ENCODE data around the gene ATG7.

The ATG7 gene

DNA sequence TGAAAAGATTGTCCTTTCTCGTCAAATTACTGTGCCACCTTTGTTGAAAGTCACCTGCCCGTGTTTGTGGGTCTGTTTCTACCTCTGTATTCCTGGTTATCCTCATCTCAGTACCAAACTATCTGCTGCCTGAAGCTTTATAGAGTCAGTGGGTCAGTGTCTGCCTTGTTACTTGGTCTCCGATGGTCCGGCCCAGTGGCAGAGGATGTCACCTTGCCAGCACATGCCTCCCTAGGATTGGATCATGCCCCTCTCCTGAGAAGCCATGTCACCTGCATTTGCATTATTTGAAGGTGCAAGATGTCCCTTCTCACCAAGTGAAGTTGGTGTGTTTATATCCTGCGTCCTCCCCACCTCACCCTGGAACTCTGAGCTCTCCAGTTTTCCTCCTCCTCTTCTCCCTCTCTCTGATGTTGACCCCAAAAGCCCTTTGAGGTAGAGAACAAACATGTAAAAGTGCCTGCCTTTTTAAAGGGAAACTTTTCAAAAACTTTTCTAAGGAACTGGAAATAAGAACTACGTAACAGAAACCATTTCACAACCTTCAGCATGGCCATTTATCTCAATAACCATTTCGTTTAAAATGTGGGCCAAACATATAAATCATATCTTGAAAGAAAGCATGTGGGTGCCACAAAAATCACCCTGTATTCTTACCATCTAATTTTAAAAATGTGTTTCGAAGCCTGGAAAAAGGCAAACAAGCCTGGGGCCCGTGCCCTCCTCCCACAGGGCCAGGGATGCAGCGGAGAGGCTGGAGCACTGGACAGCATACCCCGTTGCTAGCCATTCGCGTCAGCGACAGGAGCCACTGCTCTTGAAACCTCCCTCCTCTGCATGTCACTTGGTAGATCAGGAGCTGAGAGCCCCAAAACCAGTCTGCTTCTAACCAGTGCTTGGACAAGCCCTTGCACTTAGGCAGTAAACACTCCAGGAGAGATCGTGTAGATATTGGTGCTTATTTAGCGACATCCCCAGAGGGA, 269.4 kb downstream of the ATG7 start:
- no peak for DNase-seq

DNA sequence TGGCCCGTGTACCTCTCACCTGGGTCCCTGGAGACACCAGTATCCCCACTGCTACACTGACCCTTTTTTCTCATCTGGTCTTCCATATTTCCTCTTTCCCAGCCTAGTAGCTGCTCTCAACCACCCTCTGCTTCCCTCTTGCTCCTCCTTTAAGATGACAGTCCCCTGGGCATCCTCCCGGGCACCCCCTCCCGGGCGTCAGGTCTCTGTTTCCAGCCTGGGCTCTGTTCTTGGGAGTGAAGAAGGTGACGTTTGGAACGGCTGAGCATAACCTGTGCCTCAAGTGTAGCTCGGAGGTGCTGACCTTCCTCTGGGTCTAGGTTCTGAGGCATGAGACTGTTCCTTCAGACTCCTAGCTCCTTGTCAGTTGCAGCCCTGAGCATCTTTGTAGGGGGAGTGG, 270.4 kb downstream of the ATG7 start:
- DNase-seq = no peak

DNA sequence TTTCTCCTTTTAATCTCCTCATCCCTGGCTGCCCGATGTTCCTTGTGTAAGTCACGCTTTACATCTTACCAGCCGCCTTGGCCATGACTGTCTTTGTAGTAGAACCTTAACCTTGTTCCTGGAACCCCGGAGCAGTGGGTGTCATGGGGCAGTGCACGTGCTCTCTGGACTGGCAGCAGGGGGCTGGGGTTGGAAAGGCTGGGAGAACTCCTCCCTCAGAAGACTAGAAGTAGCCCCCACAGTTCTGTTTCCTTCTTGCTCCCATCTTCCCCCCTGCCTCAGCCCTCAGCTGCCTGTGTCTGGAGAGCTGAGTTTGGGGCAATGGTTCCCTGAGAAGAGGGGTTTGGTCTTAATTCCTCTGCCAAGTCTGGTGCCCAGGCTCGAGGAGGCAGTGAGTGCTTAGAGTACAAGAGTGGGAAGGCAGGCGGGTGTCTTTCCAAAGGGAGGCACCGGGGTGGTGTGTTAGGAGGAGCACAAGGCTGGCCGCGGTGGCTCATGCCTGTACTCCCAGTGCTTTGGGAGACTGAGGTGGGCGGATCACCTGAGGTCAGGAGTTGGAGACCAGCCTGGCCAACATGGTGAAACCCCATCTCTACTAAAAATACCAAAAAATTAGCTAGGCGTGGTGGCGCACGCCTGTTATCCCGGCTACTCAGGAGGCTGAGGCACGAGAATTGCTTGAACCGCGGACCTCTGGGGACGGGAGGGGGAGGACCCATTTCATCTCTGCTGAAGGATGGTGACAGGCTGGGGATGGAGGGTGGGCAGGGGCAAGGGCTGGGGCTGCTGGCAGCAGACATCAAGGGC, 271.1 kb downstream of the ATG7 start:
- no peak for DNase-seq

DNA sequence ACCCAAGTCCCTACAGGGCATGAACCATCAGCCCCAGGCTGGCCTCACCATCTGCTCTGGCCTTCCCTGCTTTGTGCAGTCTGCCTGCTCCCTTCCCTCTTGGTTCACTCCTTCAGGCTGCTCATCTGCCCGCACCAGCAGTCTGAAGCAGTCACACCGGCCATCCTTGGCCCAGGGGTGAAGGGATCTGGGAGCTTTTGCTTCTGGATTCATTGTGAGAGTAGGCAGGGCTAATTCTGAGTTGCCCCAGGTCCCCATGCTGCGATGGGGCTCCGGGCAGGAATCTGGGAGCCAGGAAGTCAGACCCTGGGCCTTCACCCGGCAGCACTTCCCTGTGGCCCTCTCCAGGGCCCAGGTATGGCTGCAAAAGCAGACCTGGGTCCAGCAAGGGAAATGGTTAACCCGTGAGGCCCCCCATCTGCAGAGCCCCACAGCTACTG, 271.8 kb downstream of the ATG7 start:
- DNase-seq = no peak

DNA sequence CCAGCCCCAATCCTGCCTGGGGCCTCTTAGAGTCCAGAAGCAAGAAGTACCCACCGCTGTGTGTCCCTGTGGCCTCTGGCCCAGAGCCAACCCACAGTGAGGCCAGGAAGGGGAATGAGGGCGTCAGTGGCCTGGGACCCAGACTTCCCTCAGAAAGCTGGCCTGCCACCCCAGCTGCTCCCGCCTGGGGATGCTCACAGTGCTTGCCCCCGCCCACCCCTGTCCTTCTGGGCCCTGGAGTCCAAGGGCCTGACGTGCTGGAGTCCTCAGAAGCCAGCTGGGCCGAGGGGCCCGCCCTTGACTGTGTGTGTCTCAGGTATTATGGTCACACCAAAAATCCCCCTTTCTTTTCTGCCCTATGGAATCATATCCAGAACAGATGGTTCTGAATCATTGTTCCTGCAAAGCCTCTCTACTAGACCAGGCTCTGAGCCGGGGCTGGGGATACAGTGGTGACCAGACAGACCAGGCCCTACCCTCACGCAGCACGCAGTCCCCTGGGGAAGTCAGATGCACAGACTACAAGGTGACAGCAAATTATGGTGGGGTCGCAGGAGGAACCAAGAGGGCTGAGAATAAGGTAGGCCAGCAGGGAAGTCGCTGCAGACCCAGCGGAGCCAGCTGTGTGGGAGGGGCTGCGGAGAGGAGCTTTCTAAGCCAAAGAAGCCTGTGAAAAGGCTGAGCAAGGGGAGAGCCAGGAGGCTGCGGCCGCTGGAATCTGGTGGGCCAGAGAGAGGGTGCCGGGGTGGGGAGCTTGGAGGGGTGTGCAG, 272.4 kb downstream of the ATG7 start:
- no peak for DNase-seq

DNA sequence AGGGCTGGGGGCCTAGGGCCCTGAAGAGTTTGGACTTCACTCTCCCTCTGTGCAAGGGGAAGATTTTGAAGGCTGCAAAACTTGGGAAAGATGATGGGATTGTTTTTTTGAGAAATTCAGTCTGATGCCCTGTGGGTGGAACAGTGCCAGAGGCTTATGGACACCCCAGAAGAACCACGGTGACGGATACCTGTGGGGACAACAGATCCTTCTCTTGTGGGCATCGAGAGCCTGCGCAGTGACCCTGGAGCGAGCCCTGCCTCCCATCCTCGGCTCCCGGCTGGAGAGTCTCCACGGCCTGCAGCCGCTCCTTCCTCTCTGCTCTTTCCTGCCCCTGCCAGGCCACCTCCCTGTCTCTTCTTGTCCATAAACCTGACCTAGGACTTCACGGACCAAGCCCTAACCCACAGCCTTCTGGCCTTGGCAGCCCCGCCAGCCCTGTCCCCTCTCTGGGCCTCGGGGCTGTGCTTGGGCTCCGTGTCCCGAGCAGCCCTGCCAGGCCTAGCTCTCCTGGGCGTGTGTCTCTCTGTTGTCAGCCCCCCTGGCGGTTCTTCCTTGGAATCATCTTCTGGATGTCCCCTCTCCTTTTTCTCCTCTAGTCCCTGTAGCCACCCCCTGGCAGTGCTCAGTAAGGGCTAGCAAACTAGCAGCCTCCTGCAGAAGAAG, 273.1 kb downstream of the ATG7 start:
- DNase-seq = no peak

DNA sequence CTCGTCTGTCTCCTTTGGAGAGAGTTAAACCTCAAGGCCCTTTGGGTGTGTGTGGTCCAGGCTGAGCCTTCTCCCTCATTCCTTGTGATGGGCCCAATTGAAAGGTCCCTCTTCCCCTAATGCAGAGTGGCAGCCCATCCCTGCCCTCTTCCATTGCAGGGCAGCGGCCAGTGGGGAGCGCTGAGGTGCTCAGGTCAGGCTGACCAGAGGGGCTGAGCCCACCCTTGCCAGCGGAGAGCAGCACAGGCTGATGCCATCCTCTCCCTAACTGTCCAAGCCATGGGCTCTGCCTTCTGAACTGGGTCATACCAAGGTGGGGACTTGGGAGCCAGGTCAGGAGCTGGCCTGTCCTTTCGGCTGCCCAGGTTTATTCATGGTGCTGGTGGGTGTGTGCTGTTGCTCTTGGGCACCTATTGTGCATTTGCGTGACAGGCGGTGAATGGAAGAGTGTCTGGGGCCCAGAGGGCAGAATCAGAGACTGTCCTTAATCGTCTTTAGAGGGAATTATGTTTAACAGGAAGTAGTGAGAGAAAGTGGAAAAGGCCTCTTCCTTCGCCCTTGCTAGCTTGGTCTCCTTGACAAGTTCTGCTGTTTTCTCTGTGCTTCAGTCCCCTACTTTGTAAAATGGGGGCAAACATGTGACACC, 274.6 kb downstream of the ATG7 start:
- no peak for DNase-seq

DNA sequence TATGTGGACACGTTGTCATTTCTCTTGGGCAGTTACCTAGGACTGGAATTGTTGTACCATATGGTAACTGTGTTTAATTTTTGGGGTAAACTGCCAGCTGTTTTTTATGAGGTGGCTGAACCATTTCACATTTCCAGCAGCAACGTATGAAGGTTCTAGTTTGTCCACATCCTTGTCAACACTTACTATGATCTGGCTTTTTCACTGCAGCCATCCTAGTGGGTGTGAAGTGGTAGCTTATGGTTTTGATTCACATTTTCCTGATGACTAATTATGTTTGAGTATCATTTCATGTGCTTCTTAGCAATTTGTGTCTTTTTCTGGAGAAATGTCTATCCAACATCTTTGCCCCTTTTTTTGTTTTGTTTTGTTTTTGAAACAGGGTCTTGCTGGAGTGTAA, 275.3 kb downstream of the ATG7 start:
- DNase-seq = no peak

DNA sequence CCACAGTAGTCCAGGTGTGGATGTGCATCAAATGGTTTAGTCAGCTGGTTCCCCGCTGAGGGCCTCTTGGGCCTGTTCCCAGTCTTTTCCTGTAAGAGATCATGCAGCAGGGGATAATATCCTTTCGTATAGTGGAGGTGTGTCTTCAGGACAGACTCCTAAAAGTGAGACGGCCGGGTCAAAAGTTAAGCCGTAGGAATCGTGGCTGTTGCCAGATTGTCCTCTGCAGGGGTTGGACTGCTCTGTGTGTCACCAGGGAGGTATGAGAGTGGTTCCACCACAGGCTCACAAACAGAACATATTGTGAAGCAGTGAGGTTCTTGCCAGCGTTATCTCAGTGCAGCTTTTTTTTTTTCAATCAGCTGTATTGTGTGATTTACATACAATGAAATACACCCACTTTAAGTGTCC, 276.5 kb downstream of the ATG7 start:
- DNase-seq = no peak

DNA sequence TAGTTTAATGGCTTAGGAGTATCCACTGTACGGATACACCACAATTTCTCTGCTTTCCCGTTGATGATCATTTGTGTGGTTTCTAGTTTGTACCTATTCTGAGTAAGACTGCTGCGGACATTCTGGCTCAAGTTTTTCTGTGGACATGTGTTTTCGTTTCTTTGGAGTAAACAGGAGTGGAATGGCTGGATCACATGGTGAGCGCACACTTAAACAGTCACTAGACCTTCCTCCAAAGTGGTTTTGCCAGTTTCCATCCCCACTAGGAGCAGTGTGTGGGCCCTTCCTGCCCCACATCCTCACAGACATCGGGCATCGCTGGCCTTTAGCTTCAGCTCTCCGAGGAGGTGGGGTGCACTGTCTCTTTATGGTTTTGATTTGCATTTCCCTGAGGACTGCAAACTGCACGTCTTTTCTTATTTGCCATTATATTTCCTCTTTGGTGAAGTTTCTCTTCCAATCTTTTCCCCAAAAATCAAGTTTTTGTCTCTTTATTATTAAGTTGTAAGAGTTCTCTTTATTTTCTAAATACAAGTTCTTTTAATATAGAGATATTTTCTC, 277.5 kb downstream of the ATG7 start:
- DNase-seq = no peak

DNA sequence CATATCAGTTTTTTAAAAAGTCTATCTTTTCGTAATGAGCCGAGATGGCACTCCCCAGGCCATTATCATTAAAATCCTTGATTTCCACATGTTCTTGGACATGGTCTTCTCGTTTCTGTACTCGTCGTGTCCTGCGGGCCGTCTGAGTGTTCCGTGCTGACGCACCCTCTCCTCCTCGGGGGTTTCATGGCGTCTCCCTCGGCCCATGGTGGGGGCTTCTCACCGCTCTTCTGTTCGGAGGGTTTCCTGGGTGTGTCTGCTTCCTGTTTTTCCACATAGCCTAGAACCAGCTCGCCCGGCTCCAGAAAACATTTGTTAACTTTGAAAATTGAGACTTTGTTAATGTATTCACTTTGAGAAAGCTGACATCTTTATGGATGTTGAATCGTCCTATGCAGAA, 278.8 kb downstream of the ATG7 start:
- no peak for DNase-seq

DNA sequence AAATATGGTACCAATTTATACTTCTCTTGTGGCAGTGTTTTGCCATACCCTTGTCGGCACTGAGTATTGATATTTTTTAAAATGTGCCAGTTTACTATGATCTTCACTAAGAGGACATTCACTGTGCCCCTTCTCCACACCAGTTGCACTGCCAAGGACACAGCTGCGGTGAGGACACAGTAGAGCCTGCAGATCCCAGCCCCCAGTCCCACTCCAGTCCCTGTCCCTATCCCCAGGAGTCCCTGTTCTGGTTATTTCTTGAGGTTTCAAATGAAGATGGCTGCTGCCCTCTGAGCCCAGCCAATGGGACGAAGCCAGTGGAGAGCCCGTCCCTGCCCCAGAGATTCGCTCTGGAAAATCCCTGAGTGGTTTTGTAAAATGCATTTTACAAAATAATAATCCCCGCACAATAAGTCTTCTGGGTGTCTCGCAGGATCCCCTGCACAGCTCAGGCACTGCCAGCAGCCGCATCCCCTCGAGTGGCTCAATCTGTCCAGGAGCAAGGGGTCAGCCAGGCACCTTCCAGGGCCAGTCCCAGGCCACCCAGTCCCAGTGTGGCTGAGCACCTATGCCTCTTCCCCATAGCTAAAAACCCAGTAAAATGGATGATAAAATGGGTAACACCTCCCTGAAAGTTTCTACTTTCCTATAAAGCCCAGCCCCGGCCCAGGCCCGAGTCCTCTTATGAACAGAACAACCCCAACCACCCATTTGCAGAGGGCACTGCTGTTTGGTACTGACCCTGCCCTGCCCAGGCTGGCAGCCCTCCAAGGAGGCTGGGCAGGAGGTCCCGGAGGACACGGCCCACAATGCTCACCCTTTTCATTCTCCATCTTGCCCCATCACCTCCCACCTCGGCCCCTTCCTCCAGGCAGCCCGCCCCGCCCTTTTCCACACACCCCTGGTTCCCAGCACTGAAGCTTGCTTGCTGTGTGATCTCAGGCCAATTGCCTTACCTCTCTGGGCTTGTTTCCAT, 280.4 kb downstream of the ATG7 start:
- DNase-seq = no peak

DNA sequence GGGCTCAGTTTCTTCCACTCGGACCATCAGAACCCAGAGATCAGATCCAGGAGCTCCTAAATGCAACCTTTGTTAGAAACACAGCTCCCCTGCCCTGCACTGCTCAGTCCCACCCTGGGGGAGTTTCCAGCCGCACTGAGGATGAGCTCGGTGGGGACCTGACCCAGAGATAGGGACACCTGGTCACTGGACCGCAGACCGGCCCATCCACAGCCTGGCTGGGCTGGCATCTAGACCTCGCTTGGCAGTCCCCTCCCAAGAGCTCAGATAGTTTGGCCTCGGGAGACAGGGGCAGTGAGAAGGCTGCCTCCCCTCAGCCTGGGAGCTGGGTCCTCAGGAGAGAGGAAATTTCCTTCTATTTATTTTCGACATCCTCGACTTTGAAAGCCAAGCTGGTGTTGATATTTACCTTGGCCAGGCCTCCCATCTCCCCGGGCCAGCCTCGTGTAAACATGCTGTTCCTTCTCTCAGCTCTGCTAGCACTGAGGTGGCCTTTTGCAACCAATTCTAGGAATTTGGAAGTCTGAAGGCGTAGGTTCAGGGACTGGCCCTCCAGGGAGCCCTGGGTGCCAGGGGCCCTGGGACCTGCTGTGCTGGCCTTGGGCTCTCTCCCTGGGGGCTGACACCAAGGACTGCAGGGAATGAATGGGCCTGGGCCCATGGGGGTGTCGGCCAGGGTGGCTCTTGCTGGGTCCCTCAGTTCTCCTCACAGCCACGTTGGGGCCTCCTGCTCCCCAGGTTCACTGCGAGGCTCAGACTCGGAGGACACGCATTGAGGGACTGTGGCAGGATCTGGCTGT, 281.4 kb downstream of the ATG7 start:
- DNase-seq = no peak

DNA sequence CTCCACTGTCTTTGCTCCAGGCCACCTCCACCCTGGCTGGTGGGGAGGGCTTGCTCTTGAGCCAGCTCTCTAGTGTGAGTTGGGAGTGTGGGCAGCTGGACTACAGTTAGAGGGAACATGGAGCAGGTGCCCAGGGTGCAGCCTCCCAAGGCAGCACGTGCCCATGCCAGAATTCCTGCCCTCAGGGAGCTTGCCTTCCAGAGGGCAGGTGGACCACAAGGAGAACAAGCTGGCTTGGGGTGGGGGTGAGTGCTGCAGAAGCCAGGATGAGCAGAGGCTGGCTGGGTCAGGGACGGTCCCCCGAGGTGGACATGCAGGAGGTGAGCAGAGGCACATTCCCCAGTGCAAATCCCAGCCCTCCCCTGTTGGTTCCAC, 282.0 kb downstream of the ATG7 start:
- no peak for DNase-seq

DNA sequence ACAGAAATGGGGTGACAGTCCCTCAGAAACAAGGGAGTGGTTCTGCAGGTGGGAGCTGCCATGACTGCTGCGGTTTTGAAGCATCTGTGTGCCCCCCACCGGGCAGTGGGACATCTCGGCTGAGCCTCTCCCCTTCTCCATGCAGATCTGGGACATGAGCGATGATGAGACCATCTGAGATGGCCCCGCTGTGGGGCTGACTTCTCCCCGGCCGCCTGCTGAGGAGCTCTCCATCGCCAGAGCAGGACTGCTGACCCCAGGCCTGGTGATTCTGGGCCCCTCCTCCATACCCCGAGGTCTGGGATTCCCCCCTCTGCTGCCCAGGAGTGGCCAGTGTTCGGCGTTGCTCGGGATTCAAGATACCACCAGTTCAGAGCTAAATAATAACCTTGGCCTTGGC, 282.5 kb downstream of the ATG7 start:
- no peak for DNase-seq

DNA sequence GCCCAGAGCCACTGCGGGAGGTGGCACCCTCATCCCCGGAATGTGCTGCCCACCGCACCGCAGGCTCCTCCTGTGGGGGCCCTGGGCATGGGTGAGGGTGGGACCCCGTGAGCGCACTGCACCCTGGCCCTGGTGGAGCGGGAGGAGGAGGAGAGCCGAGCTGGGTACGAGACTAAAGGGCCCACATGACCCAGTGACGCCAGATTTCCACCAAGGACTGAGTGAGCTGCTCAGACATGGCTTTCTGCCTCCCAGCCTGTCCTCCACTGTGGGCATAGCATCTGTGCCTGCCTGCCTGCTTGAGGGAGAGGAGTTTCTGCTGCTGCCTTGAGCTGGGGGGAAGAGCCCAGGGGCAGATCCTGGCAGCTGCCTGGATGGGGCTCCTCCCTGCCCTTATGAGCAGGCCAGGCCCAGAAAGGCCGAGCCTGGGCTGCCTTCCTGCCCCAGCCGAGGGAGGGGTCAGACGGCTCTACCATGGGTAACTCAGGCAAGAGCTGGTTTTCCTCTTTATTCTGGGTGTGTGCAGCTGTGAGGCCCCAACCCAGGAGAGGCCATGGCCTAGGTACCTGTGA, 283.1 kb downstream of the ATG7 start:
- DNase-seq = no peak

DNA sequence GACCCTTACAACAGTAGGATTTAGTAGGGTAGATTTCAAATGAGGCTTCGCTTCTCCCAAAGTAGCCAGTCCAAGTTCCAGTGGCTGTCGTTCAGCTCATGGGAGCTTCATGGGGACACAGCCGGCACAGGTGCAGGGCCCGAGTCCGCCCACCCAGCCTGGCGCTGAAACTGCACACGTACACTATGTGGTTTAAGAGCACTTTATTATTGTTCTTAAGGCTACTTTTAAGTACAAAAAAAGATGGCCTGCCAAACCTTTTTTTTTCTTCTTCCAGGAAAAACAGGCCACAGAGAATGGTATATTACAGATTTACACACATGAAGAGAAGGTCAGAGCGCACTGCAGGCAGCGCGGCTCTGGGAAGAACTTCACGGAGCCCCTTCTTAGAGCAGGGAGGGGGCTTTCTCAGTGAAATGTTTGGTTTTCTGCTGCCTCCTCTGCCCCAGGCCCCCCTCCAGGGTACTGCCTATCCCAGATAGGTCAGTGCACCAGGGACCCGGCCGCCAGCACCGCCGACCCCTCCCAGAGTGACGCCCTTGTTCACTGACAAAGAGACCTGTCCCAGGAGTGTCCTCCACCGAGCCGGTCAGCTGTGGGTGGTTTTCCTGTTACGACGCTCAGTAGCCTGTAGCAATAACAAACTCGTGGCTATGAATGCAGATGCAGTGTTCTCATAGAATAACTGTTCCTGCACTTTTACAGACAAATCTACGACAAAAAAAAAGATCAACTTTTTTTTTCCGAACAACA, 283.9 kb downstream of the ATG7 start:
- no peak for DNase-seq

DNA sequence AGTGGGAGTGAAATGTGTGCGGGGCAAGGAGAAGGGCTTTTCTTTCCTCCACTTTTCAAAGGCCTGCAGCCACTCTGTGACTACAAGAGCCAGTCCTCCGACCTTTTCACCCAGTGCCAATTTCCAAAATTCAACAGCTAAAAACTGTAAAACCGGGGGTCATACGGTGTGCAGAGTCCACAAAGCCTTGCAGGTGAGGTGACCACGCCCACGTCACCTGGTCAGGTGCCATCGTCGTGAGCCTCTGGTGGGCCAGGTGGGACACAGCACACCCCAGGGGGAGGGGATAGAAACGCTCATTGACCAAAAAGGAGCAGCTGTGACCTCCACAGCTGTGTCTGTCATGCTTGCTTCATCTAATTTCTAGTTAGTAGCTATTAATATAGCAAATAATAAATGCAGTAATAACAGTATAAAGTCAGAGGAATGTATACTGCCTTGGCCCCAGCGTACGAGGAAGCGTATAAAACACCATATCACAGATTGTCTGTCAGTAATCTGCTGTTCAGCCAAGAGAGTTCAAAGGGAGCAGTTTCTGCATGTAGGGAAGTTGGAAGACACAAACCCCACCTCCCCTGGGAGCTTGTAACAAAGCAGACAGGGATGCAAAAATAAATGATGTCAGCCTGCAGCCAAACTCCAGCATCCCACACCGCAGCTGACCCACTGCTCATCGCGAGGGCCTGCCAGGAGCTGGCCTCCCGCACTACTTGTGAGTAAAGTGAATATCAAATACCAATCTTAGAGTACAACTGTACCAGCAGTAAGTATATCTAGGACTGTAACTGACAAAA, 284.9 kb downstream of the ATG7 start:
- DNase-seq = no peak
